Activated T-helper 1 cell treated with anti-CD3 and anti-CD28 coated beads, Interleukin-12 subunit alpha, Interleukin-12 subunit beta, Interleukin-2, Interleukin-4 antibody, amounts not matched to agents 30 ng/mL and 10 ng/mL and 1 ng/mL, durations not matched to agents 14 hours and 24 hours and 36 hours (primary cell): ENCODE measurements around the gene SAYSD1. TPM values are rescaled to one million over a fixed set of nuclear protein-coding genes. Genes with fewer than 3 reads are reported as not detected.
"Not testable (repeated sequence)": the region's sequence is repeated elsewhere in the genome, so short reads cannot be mapped to it uniquely, and the experiment has no call there.

Experiments used
- DNase-seq: peaks from one replicate; pipeline ENCODE4 v3.0.0; 2021; ENCODE audit warnings: low spot score
- H3K27ac Mint-ChIP-seq: one replicate; pipeline ENCODE4 v1.8.0; 2021; ENCODE audit warnings: mild to moderate bottlenecking, mixed read lengths
- H3K27me3 Mint-ChIP-seq: one replicate; pipeline ENCODE4 v1.8.0; 2022; ENCODE audit warnings: mild to moderate bottlenecking, moderate library complexity, mixed read lengths; ENCODE audit not compliant: insufficient read depth
- H3K36me3 Mint-ChIP-seq: one replicate; pipeline ENCODE4 v1.8.0; 2021; ENCODE audit warnings: low read depth, mixed read lengths
- H3K4me1 Mint-ChIP-seq: one replicate; pipeline ENCODE4 v1.8.0; 2021; ENCODE audit warnings: low read depth, mixed read lengths
- H3K4me3 Mint-ChIP-seq: one replicate; pipeline ENCODE4 v1.8.0; 2021; ENCODE audit warnings: mild to moderate bottlenecking, moderate library complexity, mixed read lengths
- H3K9me3 Mint-ChIP-seq: one replicate; pipeline ENCODE4 v1.8.0; 2021; ENCODE audit warnings: mixed read lengths
- intact Hi-C: fragments of 100-400 bp; cut with micrococcal nuclease; formaldehyde crosslinking; loops from one replicate; pipeline ENCODE4 v1.15.1; 2024
- total RNA-seq: library from RNA; stranded (reverse); gene quantifications from 2 replicates; pipeline ENCODE4 v1.2.3, GENCODE V29; 2022

SAYSD1 gene
- 12.1 and 12.9 TPM in 2 replicates for total RNA-seq

- intact Hi-C loops: loop anchor here (1.0 to 10.0 kb wide), 9 partner anchors 38 to 1958 kb away; partner anchors contain the start of genes BTBD9, KCNK5, KIF6 and MDGA1
These were observed at the start of gene SAYSD1 for GRCh38 chr6:39114704-39115599. SAYSD1 (minus strand) TSS chr6:39115186; CDS start chr6:39115089, 97 bp downstream.

GRCh38 chr6:39157511-39157910 lies 42.5 kb upstream of the SAYSD1 start:
- H3K4me3 Mint-ChIP-seq: no peak overlapping the region
- peaks cover 4% of the 10 kb centered on the region for H3K27me3 Mint-ChIP-seq
- peaks cover 3% of the 10 kb centered on the region for H3K9me3 Mint-ChIP-seq
- DNase-seq: no peak
- intact Hi-C loops: no loop called here
- no peak overlapping the region for H3K27ac Mint-ChIP-seq
- peaks cover 18% of the 10 kb centered on the region for H3K4me1 Mint-ChIP-seq
- H3K36me3 Mint-ChIP-seq: peaks cover 2% of the 10 kb centered on the region

More at GRCh38 chr6:39114704-39115599, at the start of gene SAYSD1:
- Mint-ChIP-seq H3K27ac (peak within 1 kb of the TSS; percentile 97), H3K36me3 (peaks cover 2% of the 10 kb centered on the region), H3K4me3 (peak within 1 kb of the TSS; percentile 95), H3K9me3 (no peaks in the 10 kb centered on the region), H3K27me3 (no peaks in the 10 kb centered on the region), H3K4me1 (peaks cover 63% of the 10 kb centered on the region)
- peak; percentile 92 for DNase-seq

- H3K4me3 Mint-ChIP-seq: no peak overlapping the region
- peaks cover 2% of the 10 kb centered on the region for H3K36me3 Mint-ChIP-seq
- no peak overlapping the region for H3K27ac Mint-ChIP-seq
- peaks cover 3% of the 10 kb centered on the region for H3K9me3 Mint-ChIP-seq
- intact Hi-C loops: no loop called here
- no peak for DNase-seq
- peaks cover 25% of the 10 kb centered on the region for H3K4me1 Mint-ChIP-seq
- peaks cover 4% of the 10 kb centered on the region for H3K27me3 Mint-ChIP-seq
These were observed 41.8 kb upstream of the SAYSD1 start for GRCh38 chr6:39156801-39157200.

- intact Hi-C loops: loop anchor here (5.0 kb wide), 4 partner anchors 67 to 282 kb away; no protein-coding TSS in a partner anchor
- Mint-ChIP-seq H3K27me3 (peaks cover 4% of the 10 kb centered on the region), H3K9me3 (peaks cover 3% of the 10 kb centered on the region), H3K36me3 (peaks cover 2% of the 10 kb centered on the region), H3K4me3 (no peak overlapping the region), H3K4me1 (peaks cover 33% of the 10 kb centered on the region), H3K27ac (peak overlapping the region; percentile 63)
- no peak for DNase-seq
These were observed 39.7 kb upstream of the SAYSD1 start for GRCh38 chr6:39154705-39155104.

GRCh38 chr6:39153766-39154397 lies 38.9 kb upstream of the SAYSD1 start:
- H3K4me3 Mint-ChIP-seq: no peak overlapping the region
- no peaks in the 10 kb centered on the region for H3K9me3 Mint-ChIP-seq
- H3K27me3 Mint-ChIP-seq: peaks cover 6% of the 10 kb centered on the region
- H3K36me3 Mint-ChIP-seq: no peaks in the 10 kb centered on the region
- peaks cover 33% of the 10 kb centered on the region for H3K4me1 Mint-ChIP-seq
- DNase-seq: no peak
- intact Hi-C loops: loop anchor here (1.0 to 5.0 kb wide), 5 partner anchors 40 to 282 kb away; no protein-coding TSS in a partner anchor
- peak overlapping the region; percentile 55 for H3K27ac Mint-ChIP-seq

- H3K4me1 Mint-ChIP-seq: peaks cover 28% of the 10 kb centered on the region
- intact Hi-C loops: loop anchor here (5.0 kb wide), 4 partner anchors 65 to 280 kb away; no protein-coding TSS in a partner anchor
These were observed 37.3 kb upstream of the SAYSD1 start for GRCh38 chr6:39152262-39152661.

GRCh38 chr6:39151211-39151610 lies 36.2 kb upstream of the SAYSD1 start:
- peaks cover 6% of the 10 kb centered on the region for H3K27me3 Mint-ChIP-seq
- intact Hi-C loops: loop anchor here (5.0 kb wide), 4 partner anchors 64 to 279 kb away; no protein-coding TSS in a partner anchor
- no peak for DNase-seq
- no peaks in the 10 kb centered on the region for H3K36me3 Mint-ChIP-seq
- H3K4me3 Mint-ChIP-seq: no peak overlapping the region
- no peak overlapping the region for H3K27ac Mint-ChIP-seq
- H3K9me3 Mint-ChIP-seq: no peaks in the 10 kb centered on the region
- peaks cover 28% of the 10 kb centered on the region for H3K4me1 Mint-ChIP-seq

More at GRCh38 chr6:39152262-39152661, 37.3 kb upstream of the SAYSD1 start:
- Mint-ChIP-seq H3K4me3 (no peak overlapping the region), H3K27me3 (peaks cover 6% of the 10 kb centered on the region), H3K27ac (no peak overlapping the region), H3K36me3 (no peaks in the 10 kb centered on the region), H3K9me3 (no peaks in the 10 kb centered on the region)
- no peak for DNase-seq

- Mint-ChIP-seq H3K9me3 (no peaks in the 10 kb centered on the region), H3K4me3 (no peak overlapping the region), H3K27me3 (peaks cover 3% of the 10 kb centered on the region), H3K27ac (no peak overlapping the region), H3K4me1 (no peaks in the 10 kb centered on the region), H3K36me3 (no peaks in the 10 kb centered on the region)
- DNase-seq: no peak
- intact Hi-C loops: no loop called here
These were observed 29.6 kb upstream of the SAYSD1 start for GRCh38 chr6:39144481-39145173.

GRCh38 chr6:39143238-39143930 lies 28.4 kb upstream of the SAYSD1 start:
- no peak for DNase-seq
- intact Hi-C loops: no loop called here
- Mint-ChIP-seq H3K4me1 (no peaks in the 10 kb centered on the region), H3K4me3 (no peak overlapping the region), H3K36me3 (no peaks in the 10 kb centered on the region), H3K27me3 (peaks cover 1% of the 10 kb centered on the region), H3K9me3 (no peaks in the 10 kb centered on the region), H3K27ac (no peak overlapping the region)

GRCh38 chr6:39140556-39141167 lies 25.7 kb upstream of the SAYSD1 start:
- Mint-ChIP-seq H3K27ac (no peak overlapping the region), H3K36me3 (no peaks in the 10 kb centered on the region), H3K4me1 (no peaks in the 10 kb centered on the region), H3K27me3 (peaks cover 1% of the 10 kb centered on the region), H3K4me3 (no peak overlapping the region), H3K9me3 (peaks cover 4% of the 10 kb centered on the region)
- intact Hi-C loops: no loop called here
- no peak for DNase-seq

- Mint-ChIP-seq H3K4me1 (no peaks in the 10 kb centered on the region), H3K36me3 (no peaks in the 10 kb centered on the region), H3K4me3 (no peak overlapping the region), H3K27ac (no peak overlapping the region), H3K9me3 (peaks cover 4% of the 10 kb centered on the region), H3K27me3 (no peaks in the 10 kb centered on the region)
- intact Hi-C loops: loop anchor here (2.0 kb wide), 1 partner anchor 26 kb away; no protein-coding TSS in a partner anchor
- DNase-seq: peak; percentile 37
These were observed 22.3 kb upstream of the SAYSD1 start for GRCh38 chr6:39137245-39137644.

GRCh38 chr6:39136207-39136606 lies 21.2 kb upstream of the SAYSD1 start:
- H3K9me3 Mint-ChIP-seq, H3K27ac Mint-ChIP-seq, H3K27me3 Mint-ChIP-seq, H3K36me3 Mint-ChIP-seq, H3K4me1 Mint-ChIP-seq, H3K4me3 Mint-ChIP-seq, DNase-seq: not testable (repeated sequence)
- intact Hi-C loops: loop anchor here (2.0 kb wide), 1 partner anchor 25 kb away; no protein-coding TSS in a partner anchor
